Neural crest cell (in vitro differentiated cells): ENCODE measurements around the gene TMEFF1. TPM values are rescaled to one million over a fixed set of nuclear protein-coding genes. Genes with fewer than 3 reads are reported as not detected.

Source experiments
- DNase-seq: peaks from one replicate; pipeline ENCODE4 v3.0.0; 2021; ENCODE audit warnings: low read depth, mixed read lengths, low spot score
- H3K27ac Mint-ChIP-seq: one replicate; pipeline ENCODE4 v1.8.0; 2021; ENCODE audit warnings: mild to moderate bottlenecking, mixed read lengths; ENCODE audit not compliant: unreplicated experiment
- H3K27me3 Mint-ChIP-seq: 2 replicates; pipeline ENCODE4 v1.8.0; 2021; ENCODE audit warnings: low read depth, mild to moderate bottlenecking, mixed read lengths
- H3K36me3 Mint-ChIP-seq: 2 replicates; pipeline ENCODE4 v1.8.0; 2021; ENCODE audit warnings: low read depth, mild to moderate bottlenecking, mixed read lengths
- H3K4me1 Mint-ChIP-seq: 2 replicates; pipeline ENCODE4 v1.8.0; 2021; ENCODE audit warnings: mixed read lengths
- H3K4me3 Mint-ChIP-seq: one replicate; pipeline ENCODE4 v1.8.0; 2021; ENCODE audit warnings: mild to moderate bottlenecking, mixed read lengths
- H3K9me3 Mint-ChIP-seq: 2 replicates; pipeline ENCODE4 v1.8.0; 2021; ENCODE audit warnings: mixed read lengths
- CTCF ChIP-seq: fragments of 200-600 bp; sonication (generic); conservative IDR thresholded peaks from 2 replicates; pipeline ENCODE4 v1.5.0; 2021; ENCODE audit warnings: antibody characterized with exemption, mild to moderate bottlenecking
- total RNA-seq: library from RNA; stranded (reverse); gene quantifications from 2 replicates; pipeline ENCODE4 v1.2.1, GENCODE V29; 2021

The TMEFF1 gene
- total RNA-seq, 1 donor from 2014 or later = 47.9 TPM

- peaks cover 17% of the 10 kb centered on the region for H3K4me1 Mint-ChIP-seq
- H3K27ac Mint-ChIP-seq = no peak overlapping the region
- no peaks in the 10 kb centered on the region for H3K9me3 Mint-ChIP-seq
- H3K36me3 Mint-ChIP-seq = no peaks in the 10 kb centered on the region
- H3K27me3 Mint-ChIP-seq = no peaks in the 10 kb centered on the region
- no peak overlapping the region for H3K4me3 Mint-ChIP-seq
- no peak for DNase-seq
- TF ChIP-seq CTCF = no peak
Observed at GRCh38 chr9:100465761-100466160, 7.2 kb upstream of the TMEFF1 start.

- no peak for TF ChIP-seq CTCF
- Mint-ChIP-seq H3K27ac (no peak overlapping the region), H3K27me3 (no peaks in the 10 kb centered on the region), H3K4me1 (peaks cover 18% of the 10 kb centered on the region), H3K9me3 (no peaks in the 10 kb centered on the region), H3K4me3 (no peak overlapping the region), H3K36me3 (no peaks in the 10 kb centered on the region)
- DNase-seq = no peak
Observed at GRCh38 chr9:100466171-100466828, 6.6 kb upstream of the TMEFF1 start.

- H3K27me3 Mint-ChIP-seq = no peaks in the 10 kb centered on the region
- H3K9me3 Mint-ChIP-seq = no peaks in the 10 kb centered on the region
- peaks cover 18% of the 10 kb centered on the region for H3K4me1 Mint-ChIP-seq
- no peak for TF ChIP-seq CTCF
- H3K27ac Mint-ChIP-seq = no peak overlapping the region
- no peak overlapping the region for H3K4me3 Mint-ChIP-seq
- no peak for DNase-seq
- H3K36me3 Mint-ChIP-seq = no peaks in the 10 kb centered on the region
Observed at GRCh38 chr9:100466829-100467221, 6.1 kb upstream of the TMEFF1 start.

GRCh38 chr9:100468041-100468440, 4.9 kb upstream of the TMEFF1 start:
- H3K27me3 Mint-ChIP-seq = no peaks in the 10 kb centered on the region
- no peak overlapping the region for H3K27ac Mint-ChIP-seq
- no peak for TF ChIP-seq CTCF
- H3K4me1 Mint-ChIP-seq = peaks cover 26% of the 10 kb centered on the region
- H3K36me3 Mint-ChIP-seq = no peaks in the 10 kb centered on the region
- no peak overlapping the region for H3K4me3 Mint-ChIP-seq
- H3K9me3 Mint-ChIP-seq = no peaks in the 10 kb centered on the region
- no peak for DNase-seq

GRCh38 chr9:100472268-100472667, 681 bp upstream of the TMEFF1 start:
- DNase-seq = no peak
- Mint-ChIP-seq H3K27me3 (no peaks in the 10 kb centered on the region), H3K4me3 (peak overlapping the region; percentile 87), H3K27ac (peak overlapping the region; percentile 76), H3K9me3 (no peaks in the 10 kb centered on the region), H3K36me3 (peaks cover 5% of the 10 kb centered on the region), H3K4me1 (peaks cover 37% of the 10 kb centered on the region)
- no peak for TF ChIP-seq CTCF
